Measurements from ENCODE around the gene SRD5A1.

- TF ChIP-seq POLR2A (IDR thresholded peaks at IDR 0.05) (no peak), CTCF (IDR thresholded peaks at IDR 0.05) (no peak)
Measured at GRCh38 chr5:6674421-6674820, 41.2 kb downstream of the SRD5A1 start.

Measured in adrenal gland (tissue), 5 donors.